AG09309 (cell line): ENCODE data around the gene GTPBP8.
A peak's percentile ranks its signal among the peaks of the same experiment; 100 is the strongest.

Experiments used
- DNase-seq: peaks from one replicate; pipeline ENCODE4 v3.0.0-alpha.2; 2010; ENCODE audit warnings: low read depth
- H3K4me3 ChIP-seq: 2 replicates; pipeline ENCODE4 v1.5.1; 2011; ENCODE audit warnings: mild to moderate bottlenecking, low read depth, low read length, moderate library complexity; ENCODE audit not compliant: control insufficient read depth
- TF ChIP-seq, protein P1 (sequence below): IDR thresholded peaks from 2 replicates; pipeline ENCODE4 v1.5.1; 2011; ENCODE audit warnings: mild to moderate bottlenecking, low read depth, low read length, inconsistent platforms; ENCODE audit not compliant: insufficient read depth, control insufficient read depth; ENCODE audit errors: missing control alignments

The GTPBP8 gene

DNA sequence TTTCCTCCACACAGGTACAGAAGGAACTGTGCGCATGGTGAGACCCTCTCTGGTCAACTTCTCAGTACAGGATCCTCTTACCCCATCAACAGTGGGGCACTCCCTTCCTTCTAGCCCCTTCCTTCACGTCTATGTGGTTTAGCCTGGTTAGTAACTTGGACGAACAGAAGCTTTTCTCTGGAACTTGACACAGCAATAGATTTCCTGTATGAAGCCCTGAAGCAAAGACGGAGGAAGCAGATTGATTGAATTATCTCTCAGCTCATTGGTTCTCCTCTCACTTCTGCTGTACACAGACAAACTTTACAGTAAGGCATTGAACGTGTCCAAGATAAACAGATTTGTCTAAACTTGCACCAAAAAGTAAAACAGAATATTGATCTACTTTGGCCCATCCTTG is 15.9 kb upstream of the GTPBP8 start, which contains the start of gene CD200R1:
CD200R1 (minus strand) TSS at position 210 of the 400 bp plus-strand sequence. CDS start 246 bp downstream, outside the sequence.
- TF ChIP-seq, protein P1, sequence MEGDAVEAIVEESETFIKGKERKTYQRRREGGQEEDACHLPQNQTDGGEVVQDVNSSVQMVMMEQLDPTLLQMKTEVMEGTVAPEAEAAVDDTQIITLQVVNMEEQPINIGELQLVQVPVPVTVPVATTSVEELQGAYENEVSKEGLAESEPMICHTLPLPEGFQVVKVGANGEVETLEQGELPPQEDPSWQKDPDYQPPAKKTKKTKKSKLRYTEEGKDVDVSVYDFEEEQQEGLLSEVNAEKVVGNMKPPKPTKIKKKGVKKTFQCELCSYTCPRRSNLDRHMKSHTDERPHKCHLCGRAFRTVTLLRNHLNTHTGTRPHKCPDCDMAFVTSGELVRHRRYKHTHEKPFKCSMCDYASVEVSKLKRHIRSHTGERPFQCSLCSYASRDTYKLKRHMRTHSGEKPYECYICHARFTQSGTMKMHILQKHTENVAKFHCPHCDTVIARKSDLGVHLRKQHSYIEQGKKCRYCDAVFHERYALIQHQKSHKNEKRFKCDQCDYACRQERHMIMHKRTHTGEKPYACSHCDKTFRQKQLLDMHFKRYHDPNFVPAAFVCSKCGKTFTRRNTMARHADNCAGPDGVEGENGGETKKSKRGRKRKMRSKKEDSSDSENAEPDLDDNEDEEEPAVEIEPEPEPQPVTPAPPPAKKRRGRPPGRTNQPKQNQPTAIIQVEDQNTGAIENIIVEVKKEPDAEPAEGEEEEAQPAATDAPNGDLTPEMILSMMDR = no peak
- DNase-seq = no peak
- H3K4me3 ChIP-seq = no peak within 1 kb of the TSS

DNA sequence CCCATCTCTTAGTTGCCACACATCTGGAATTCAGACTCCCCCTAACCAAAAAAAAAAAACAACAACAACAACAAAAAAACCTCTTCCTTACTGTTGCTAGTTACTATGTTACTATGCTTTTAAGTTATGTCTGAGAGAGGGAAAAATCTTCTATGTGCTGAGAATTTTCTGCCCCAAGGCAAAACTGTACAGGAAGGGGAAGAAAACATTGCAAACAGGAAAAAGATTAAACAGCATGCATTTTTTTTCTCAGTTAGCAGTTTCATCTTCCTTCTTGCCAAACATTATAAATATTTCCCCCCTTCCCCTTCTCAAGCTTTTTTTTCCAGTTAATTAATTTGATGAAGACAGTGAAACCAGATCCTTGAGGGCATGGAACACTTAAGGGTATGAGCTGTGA is 14.8 kb upstream of the GTPBP8 start:
- no peak for DNase-seq
- H3K4me3 ChIP-seq = no peak overlapping the region
- TF ChIP-seq, protein P1 = no peak

DNA sequence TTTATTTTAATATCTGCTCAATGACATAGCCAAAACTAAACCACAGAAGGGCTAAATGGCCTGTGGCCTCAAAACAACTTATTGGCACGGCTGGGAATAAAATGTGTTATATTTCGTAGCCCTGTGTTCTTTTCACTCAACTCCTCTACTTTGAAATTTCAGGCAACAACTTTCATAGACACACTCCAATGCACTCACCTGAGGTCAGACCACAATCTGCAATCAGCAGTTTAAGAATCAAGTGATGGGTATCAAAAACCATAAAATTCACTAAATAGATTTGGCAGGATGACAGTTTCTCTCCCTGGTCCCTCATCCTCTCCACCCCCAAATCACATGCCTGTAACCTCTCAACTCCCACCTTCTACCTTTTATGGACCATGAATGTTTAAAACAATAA is 13.8 kb upstream of the GTPBP8 start:
- TF ChIP-seq, protein P1 = no peak
- no peak overlapping the region for H3K4me3 ChIP-seq
- no peak for DNase-seq

DNA sequence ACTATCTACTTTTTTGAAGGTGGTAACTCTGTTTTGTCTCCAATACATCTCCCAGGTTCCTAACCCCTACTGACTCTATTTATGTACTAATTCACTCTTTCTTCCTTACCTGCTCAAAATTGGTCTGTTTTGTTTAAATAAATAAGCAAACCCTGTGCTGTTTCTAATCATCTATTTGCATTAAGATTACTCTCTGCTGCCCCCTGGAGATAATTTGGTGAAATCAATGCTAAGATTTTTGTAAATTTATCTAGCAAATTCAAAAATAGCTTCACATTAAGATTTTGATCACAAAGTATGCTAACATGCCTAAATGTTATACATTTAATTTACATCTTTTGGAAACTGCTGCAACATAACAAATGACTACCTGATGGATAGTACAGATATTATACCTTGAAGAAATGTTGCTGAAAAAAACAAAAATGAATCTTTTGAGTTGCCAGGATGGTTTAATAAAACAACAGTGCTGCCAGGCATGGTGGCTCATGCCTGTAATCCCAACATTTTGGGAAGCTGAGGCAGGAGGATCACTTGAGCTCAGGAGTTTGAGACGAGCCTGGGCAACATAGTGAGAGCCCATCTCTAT is 11.4 kb upstream of the GTPBP8 start:
- TF ChIP-seq, protein P1 = peak; percentile 44
- DNase-seq = peak; percentile 3
- no peak overlapping the region for H3K4me3 ChIP-seq

DNA sequence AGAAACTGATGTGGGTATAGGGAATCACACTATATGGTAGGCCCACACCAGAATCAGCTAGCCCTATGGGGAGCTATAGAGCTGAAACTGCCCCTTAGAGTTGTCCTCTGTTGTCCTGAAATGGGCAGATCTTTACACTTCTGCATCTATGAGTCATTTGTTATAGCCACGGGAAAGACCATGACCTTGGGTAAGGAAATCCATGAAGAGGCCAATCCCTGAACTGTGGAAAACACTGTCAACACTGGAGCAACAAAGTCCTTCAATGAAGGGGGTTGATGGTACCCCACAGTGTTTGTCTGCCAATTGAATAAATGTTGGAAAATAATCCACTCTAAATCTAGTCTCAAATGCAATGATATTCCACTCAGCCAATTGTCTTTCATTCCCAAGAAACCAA is 10.7 kb upstream of the GTPBP8 start:
- no peak for DNase-seq
- TF ChIP-seq, protein P1 = no peak
- no peak overlapping the region for H3K4me3 ChIP-seq

DNA sequence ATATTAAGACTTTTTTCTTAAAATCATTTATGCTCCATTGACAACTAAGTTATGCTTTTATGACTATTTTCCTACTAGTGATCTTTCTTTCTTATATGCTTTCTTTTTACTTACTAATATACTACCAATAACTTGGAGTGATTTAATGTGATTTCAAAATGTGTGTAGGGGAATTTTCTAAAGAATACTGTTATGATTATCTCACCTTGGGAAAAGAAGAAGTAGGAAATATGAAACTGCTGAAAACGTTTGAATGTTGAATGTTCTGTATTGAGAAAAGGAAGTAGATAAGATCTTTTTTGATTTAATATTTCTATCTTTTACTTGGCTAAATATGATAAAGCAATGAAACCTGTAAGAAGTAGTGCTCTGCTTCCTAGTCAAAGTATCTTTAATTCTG is 8.1 kb upstream of the GTPBP8 start:
- TF ChIP-seq, protein P1 = no peak
- no peak overlapping the region for H3K4me3 ChIP-seq
- DNase-seq = no peak
